ENCODE data around the gene RNF167.

The RNF167 gene

GRCh38 chr17:4972752-4973151, 32.7 kb downstream of the RNF167 start:
- in situ Hi-C loops (cut with MboI; ENCODE audit: low sequenced_read_pairs): no loop called here

GRCh38 chr17:4973256-4974114, 33.4 kb downstream of the RNF167 start:
- in situ Hi-C loops (cut with MboI; ENCODE audit: low sequenced_read_pairs): no loop called here

GRCh38 chr17:4974115-4974670, 34.1 kb downstream of the RNF167 start:
- in situ Hi-C loops (cut with MboI; ENCODE audit: low sequenced_read_pairs): no loop called here

- in situ Hi-C loops (cut with MboI; ENCODE audit: low sequenced_read_pairs): no loop called here
Measured at GRCh38 chr17:4978726-4979125, 38.7 kb downstream of the RNF167 start.

- in situ Hi-C loops (cut with MboI; ENCODE audit: low sequenced_read_pairs): no loop called here
Measured at GRCh38 chr17:4980644-4981216, 40.7 kb downstream of the RNF167 start.

- in situ Hi-C loops (cut with MboI; ENCODE audit: low sequenced_read_pairs): no loop called here
Measured at GRCh38 chr17:4982305-4982704, 42.2 kb downstream of the RNF167 start.

- in situ Hi-C loops (cut with MboI; ENCODE audit: low sequenced_read_pairs): no loop called here
Measured at GRCh38 chr17:4986403-4986802, 46.3 kb downstream of the RNF167 start.

- in situ Hi-C loops (cut with MboI; ENCODE audit: low sequenced_read_pairs): no loop called here
Measured at GRCh38 chr17:4986951-4987766, 47.1 kb downstream of the RNF167 start, which contains the start of gene CAMTA2. CAMTA2 (minus strand) TSS chr17:4987675; CDS start chr17:4986222, 1,453 bp downstream.

GRCh38 chr17:4987767-4988567, 47.9 kb downstream of the RNF167 start:
- in situ Hi-C loops (cut with MboI; ENCODE audit: low sequenced_read_pairs): no loop called here

- in situ Hi-C loops (cut with MboI; ENCODE audit: low sequenced_read_pairs): no loop called here
Measured at GRCh38 chr17:4994081-4994595, 54.1 kb downstream of the RNF167 start.

Data from HL-60/S4 (cell line).